ENCODE results near the gene PTPRN2.
"Not testable (repeated sequence)": the region's sequence is repeated elsewhere in the genome, so short reads cannot be mapped to it uniquely, and the experiment has no call there.

Gene PTPRN2

DNA sequence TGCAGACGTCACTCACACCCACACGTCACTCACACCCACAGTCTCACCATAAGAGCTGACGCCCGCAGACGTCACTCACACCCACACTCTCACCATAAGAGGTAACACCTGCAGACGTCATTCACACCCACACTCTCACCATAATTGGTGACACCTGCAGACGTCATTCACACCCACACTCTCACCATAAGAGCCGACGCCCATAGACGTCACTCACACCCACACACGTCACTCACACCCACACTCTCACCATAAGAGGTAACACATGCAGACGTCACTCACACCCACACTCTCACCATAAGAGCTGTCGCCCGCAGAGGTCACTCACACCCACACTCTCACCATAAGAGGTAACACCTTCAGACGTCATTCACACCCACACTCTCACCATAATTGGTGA, 246.5 kb downstream of the PTPRN2 start:
- DNase-seq = not testable (repeated sequence)

DNA sequence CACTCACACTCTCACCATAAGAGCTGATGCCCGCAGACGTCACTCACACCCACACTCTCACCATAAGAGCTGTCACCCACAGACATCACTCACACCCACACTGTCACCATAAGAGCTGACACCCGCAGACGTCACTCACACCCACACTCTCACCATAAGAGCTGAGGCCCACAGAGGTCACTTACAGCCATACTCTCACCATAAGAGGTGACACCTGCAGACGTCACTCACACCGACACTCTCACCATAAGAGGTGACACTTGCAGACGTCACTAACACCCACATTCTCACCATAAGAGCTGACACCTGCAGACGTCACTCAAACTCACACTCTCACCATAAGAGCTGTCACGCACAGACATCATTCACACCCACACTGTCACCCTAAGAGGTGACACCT, 250.7 kb downstream of the PTPRN2 start:
- DNase-seq = not testable (repeated sequence)

DNA sequence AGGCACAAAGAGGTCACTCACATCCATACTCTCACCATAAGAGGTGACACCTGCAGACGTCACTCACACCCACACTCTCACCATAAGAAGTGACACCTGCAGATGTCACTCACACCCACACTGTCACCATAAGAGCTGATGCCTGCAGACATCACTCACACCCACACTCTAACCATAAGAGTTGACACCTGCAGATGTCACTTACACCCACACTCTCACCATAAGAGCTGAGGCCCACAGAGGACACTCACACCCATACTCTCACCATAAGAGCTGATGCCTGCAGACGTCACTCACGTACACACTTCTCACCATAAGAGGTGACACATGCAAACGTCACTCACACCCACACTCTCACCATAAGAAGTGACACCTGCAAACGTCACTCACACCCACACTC, 255.1 kb downstream of the PTPRN2 start:
- DNase-seq = not testable (repeated sequence)

DNA sequence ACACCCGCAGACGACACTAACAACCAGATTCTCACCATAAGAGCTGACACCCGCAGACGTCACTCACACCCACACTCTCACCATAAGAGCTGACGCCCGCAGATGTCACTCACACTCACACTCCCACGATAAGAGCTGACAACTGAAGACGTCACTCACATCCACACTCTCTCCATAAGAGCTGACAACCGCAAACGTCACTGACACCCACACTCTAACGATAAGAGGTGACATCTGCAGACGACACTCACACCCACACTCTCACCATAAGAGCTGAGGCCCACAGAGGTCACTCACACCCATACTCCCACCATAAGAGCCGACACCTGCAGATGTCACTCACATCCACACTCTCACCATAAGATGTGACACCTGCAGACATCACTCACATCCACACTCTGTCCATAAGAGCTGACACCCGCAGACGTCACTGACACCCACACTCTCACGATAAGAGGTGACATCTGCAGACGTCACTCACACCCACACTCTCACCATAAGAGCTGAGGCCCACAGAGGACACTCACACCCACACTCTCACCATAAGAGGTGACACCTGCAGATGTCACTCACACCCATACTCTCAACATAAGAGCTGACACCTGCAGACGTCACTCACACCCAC, 255.7 kb downstream of the PTPRN2 start:
- DNase-seq = not testable (repeated sequence)

DNA sequence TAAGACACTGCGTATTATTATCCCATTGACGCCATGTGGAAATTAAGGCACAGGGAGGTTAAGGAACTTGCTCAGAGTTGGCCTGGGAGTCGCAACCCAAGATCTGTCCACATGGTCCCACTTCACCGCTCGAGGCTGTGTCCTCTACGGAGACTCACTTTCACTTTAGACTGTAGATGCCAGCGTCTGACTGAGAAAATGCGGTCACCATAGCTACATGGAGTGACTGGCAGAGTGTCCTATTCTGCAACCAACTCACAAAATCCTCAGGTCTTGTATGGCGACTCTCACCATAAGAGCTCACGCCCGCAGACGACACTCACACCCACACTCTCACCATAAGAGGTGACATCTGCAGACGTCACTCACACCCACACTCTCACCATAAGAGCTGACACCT, 257.9 kb downstream of the PTPRN2 start:
- no peak for DNase-seq

DNA sequence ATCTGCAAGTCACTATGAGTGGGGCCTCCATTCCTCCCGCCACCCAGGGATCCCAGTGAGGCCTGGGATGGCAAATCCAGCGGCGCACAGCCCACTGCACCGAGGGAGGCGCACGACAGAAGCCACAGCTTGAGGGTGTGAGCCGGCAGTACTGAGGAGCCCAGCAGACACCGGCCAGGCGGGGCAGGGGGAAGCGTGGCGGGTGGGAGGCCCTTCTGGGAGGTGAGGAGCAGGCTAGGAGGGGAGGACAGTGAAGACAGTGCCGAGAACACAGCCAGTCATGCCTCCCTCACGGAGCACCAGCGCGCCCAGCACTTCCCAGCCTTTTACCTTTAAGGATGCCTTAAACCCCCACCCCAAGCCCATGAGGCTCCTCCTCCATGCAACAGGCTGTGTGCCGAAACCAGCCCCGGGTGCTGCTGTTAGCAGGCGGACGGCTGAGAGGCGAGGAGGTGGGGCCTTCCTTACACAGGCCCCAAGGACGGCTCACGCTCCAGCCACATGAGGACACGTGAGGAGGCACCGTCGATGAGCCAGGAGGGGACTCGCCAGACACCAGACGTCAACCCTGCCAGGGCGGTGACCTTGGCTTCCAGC, 258.5 kb downstream of the PTPRN2 start:
- no peak for DNase-seq

DNA sequence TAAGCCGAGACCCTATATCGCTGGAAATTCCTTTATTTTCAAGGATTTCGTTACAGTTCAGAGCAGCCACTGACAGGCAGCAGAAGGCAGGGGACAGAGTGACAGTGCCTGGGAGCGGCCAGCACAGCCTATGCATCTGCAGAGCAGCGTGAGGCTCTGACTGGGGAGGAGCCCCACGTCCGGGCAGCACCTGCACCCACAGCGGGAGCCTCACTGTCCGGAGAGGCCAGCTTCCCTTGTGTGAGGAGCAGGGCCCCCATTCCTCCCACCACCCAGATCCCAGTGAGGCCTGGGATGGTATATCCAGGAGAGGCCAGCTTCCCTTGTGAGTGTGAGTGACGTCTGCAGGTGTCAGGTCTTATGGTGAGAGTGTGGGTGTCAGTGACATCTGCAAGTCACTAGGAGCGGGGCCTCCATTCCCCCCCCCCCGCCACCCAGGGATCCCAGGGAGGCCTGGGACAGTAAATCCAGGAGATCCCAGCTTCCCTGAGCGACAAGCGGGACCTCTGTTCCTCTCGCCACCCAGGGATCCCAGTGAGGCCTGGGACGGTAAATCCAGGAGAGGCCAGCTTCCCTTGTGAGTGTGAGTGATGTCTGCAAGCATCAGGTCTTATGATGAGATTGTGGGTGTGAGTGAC, 259.1 kb downstream of the PTPRN2 start:
- no peak for DNase-seq

DNA sequence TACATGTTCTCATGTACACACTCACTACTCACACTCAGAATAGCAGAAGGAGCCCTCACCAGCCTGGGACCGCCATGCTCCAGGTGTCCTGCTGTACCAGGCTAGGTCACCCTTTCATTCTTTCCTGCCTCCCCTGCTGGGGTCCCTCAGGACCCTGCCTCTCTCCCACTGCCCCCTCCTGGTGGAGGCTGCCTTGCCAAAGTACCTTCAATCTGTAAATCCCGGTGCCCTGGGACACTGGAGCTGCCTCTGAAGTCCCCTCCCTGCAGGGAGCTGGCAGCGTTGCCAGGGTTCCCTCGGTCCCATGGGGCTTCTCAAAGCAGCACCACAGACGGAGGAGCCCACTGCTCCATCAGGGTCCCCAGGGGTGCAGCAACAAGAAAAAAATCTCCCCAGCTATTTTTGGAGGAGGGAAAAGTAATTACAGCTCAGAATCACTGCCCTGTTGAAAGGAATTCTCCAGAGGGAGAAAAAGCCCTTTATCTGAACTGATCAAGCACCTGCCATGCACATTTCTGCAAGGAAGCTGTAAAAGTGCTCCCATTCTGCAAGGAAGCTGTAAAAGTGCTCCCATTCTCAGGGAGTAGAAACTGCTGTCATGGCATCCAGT, 259.9 kb downstream of the PTPRN2 start:
- DNase-seq = no peak

DNA sequence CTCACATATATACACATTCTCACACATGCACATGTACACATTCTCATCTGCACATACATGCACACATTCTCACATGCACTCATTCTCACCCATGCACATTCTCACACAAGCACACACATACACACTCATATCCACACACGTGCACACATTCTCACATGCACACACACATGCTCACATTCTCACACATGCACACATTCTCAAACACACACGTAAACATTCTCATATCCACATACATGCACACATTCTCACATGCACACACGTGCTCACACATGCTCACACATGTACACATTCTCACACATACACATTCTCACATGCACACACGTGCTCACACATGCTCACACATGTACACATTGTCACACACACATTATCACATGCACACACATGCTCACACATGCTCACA, 260.6 kb downstream of the PTPRN2 start:
- no peak for DNase-seq

DNA sequence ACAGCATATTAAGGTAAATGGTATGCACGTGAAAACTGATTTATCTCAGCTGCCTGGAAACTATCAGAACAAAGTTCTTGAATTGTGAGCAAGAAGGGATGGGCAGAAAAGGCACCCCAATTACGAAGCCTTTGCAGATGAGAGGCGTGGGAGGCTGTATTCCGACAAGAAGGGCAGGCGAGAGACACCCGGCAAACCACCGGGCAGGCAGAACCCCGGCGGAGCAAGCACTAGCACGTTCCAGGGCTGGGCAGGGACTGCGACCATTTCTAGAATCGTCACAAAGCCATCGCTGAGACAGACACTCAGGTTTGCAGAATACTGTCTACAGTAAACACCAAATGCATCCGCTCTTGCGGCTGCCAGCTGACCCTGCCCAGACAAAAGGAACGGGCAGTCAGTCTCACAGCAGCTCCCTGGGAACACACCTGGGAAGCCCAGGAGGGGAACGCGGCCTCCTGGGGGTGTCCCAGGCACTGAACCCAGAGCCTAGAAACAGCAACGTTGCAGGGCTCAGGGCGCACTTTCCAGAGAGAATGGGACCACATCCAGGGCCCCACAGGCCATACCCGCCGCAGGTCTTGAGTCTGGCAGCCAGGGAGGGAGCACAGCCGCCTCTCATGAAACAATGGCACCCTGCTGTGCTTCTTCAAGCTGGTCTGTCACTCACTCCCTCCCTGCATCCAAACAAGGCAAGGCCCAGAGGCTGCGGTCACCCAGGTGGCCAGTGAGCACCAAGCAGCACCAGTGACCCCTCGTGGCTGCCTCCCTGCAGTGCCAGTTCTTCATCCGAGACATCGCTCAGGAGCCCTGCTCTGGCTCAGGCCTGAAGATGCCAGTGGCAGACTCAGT, 261.9 kb downstream of the PTPRN2 start:
- DNase-seq = no peak

DNA sequence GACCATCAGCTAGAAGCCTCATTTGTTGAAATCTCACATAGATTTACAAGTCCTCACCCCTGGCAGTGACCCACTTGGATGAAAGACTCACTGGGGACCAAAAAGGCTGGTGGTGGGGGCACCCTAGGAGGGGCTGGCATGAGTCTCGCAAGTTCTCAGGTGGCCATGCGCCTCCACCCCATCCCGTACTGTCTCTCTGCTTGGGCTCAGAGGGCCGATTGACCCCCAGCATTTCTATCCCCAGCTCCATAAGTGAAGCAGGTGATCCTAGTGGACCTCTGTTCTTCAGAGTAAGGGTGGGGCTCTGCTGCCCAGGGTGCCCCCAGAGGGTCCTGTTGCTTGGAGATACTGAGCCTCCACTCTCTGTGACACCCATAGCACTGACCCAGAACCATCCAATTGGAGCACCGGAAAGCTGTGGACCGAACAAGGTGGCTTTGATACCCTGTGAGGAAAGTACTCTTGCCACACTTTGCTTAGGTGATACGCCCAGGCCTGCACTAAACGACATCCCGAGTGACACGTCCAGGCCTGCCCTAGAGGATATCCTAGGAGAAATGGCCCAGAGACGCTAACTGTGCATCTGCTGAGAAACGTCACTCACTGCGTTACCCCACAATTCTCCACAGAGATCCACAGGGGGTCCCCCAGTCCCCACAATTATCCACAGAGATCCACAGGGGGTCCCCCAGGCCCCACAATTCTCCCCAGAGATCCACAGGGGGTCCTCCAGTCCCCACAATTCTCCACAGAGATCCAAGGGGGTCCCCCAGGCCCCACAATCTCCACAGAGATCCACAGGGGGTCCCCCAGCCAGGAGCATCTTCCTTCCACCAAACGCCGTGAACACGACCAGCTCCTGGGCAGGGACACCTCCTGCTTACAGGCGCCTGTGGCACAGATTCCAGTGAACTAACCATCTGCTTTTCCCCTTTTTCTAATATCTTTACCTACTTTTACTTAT, 262.9 kb downstream of the PTPRN2 start:
- DNase-seq = no peak

DNA sequence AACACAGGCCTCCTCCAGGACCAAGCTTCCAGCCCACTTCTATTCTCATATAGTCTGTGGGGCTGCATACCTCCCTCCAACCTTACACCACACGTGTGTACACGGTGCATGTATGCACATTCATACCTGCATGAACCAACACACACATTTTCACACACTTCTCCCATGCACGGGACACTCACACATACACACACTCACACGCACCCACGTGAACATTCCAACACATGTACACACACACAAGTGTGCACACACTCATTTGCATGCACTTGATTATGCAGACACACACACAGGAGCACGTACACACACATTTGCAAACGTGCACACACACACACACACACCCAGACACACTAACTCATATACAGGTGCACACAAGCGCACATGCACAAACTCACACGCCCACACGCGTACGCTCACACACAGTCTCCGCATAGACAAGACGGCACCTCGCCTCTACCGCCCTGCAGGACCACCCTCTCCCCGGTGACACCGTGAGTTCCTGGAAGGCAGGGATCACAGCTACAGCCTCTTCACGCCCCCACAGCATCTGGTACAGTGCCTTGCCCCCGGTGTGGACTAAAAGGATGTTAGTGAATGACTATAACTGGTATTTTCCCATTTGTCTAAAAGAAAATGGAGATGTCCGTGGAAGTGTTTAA, 263.8 kb downstream of the PTPRN2 start:
- DNase-seq = no peak

DNA sequence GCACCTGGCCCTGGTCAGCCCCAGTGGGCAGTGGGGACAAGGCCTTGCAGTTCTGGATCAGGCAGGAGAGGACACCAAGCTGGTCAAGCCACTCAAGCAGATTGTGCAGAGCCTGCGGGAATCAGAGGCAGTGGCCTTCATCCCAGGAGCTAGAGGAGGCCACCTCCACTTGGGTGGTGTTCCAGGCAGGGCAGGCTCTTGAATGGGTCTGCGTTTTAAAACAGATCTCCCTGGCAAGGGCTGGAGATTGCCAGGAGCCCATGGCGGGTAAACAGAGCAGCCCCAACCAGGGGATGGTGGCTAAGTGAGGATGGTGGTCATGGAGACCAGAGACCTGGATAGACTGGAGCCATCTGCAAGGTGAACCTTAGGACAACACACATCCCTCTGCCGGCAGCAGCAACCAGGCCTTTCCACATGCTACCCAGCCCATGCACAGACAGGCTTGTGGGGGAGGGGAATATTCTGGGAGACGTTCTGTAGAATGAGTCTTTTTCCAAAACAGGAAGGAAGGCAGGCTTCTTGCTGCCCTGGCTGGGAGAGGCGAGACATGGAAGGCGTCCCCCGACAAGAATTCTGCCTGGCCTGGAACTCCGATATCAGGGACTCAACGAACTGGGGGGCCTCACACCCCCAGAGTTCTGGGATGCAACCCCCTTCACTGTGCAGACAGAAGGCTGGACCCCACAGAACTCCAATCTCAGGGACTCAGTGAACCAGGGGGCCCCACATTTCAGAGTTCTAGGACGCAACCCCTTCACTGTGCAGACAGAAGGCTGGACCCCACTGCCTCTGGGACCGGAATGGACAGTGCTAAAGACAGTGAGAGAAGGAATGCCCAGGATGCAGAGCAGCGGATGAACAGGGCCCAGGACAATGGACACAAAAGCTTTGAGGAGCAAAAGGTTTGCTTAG, 264.8 kb downstream of the PTPRN2 start:
- DNase-seq = no peak

DNA sequence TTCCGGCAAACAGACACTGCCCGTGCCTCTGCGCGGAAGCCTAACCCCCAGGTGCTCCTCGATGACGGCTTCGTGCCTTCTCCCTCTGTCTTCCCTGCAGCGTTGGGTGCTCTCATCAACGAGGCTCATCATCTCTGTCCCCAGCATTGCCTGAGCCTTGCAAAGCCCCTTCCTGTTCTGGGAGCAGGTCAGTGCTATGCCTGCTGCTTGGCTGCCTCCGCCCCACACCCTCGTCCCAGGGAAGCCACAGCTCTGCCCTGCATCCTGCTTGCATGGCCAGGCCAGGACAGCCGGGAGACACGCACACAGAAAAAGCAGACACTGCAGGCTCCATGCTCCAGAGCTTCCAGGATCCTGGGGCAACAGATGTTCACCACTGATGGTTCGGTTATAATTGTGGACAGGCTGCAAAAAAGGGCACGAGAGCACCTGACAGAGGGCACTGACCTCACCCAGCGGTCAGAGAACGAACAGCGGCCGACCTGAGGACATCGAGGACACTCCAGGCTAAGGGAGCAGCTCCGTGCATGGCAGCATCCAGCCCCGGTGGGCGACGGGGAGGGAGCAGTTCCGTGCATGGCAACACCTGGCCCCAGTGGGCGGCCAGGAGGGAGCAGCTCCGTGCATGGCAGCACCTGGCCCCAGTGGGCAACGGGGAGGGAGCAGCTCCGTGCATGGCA, 265.5 kb downstream of the PTPRN2 start:
- DNase-seq = no peak

DNA sequence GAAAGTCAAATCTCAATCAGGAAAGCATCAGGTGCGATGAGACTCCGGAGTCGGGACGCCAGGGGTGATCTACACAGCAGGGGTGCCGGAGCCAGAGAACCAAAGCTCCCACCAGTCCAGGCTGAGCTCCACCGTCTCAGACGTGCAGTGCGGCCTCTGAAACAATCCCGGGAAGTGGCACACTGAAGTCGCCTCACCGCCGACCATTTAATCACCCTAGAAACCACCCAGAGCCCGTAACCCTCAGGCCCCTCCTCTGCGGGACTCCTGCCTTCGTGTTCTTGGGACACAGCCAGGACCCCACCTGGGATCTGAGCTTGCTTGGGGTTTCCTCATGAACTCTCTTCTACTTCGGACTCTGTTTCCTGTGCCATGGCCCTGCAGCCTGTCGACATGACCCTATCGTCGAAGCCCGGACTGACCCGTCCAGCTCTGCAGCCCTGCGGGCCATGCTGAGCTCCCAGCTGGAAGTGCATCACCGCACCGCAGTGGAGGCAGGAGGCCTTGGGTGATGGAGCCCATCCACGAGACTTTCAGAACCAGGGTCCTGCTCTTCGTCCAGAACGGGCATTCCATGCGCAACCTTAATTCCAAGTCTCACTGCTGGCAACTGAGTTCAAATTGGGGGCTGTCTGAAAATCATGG, 266.4 kb downstream of the PTPRN2 start:
- no peak for DNase-seq

DNA sequence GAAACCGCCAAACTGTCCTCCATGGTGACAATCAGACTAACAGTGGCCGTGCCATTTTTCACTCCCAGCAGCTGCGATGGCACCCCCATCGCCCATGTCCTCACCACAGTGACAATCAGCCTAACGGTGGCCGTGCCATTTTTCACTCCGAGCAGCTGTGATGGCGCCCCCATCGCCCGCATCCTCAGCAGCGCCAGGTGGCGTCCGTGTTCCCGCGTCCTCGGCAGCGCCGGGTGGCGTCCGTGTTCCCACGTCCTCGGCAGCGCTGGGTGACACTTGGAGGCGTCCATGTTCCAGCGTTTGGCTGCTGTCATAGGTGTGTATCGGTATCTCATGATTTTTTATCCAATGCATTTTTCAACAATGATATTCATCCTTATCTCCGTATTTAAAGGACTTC, 267.3 kb downstream of the PTPRN2 start:
- DNase-seq = no peak

DNA sequence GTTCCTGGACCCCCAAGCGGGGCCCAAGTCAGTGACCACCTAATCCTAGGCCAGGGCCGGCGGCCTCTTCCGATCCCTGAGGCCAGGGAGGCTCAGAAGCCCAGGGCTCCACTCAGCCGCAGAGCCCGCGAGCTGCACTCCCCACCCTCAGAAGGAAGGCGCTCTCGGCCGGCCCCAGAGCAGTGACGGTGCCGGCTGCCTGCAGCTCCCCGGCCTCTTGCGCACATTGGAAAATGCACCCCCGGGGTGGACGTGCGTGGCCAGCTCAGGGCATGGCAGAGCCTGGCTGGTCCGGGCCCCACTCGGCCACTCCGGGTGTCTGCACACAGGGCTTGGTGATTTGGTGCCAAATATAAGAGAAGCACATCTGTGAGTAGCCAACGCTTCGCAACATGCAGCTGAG, 269.1 kb downstream of the PTPRN2 start:
- no peak for DNase-seq

DNA sequence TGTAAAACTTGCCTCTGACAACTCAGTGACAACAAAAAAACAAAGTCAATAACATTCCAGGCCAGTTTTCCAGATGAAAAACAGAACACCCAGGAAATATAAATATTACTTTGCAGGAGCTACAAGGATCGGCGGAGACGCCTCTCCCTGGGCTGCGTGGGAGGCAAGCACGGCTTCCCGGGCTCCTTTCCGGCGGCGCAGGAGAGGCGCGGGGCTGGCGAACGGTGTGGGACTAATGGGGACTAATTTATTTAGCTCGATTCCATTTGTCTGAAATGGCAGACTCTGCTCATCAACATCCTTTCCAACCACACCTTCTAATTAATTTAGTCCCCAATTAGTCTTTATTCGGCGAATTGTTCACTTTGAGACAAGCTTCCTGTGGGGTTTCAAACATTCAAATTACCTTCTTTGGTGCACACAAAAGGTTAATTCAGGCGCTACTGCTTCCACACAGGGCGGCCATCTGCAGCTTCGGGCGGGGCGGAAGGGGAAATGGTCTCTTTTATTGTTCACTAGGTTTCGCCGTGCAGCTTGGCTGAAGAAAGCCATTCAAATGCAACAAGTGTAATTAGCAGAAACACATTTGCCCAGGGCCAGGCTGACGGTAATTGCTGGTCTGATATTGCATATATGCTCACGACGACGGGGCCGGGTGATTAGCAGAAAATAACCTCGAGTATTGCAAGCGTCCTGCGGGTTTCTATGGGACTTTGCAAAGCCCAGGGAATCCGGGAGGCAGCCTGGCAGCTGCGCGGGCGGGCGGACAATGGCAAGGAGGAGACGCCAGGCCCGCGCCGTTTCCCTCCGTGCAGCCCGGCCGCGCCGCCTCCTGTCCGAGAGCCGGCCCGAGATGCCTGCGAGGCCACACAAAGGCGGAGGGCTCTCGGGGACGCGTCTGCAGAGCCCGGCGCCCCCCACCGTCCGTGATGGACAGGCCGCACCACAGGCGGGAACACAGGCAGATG, 270.1 kb downstream of the PTPRN2 start:
- DNase-seq = no peak

Data from inflammatory macrophage (primary cell).